Muscle layer of duodenum (tissue), 2 donors: ENCODE measurements around the gene SLC13A5.
"Not testable (repeated sequence)": the region's sequence is repeated elsewhere in the genome, so short reads cannot be mapped to it uniquely, and the experiment has no call there.

Experiments used
- H3K27ac ChIP-seq: one replicate; pipeline ENCODE4 v1.7.0; 2013; ENCODE audit warnings: mild to moderate bottlenecking, low read length
- H3K27me3 ChIP-seq: one replicate; pipeline ENCODE4 v1.7.0; 2013; ENCODE audit warnings: low read depth, mild to moderate bottlenecking, control low read depth, low read length
- H3K36me3 ChIP-seq, 2 donors: one replicate each; pipeline ENCODE4 v1.7.0; 2013; ENCODE audit warnings: low read length in 2 of 2, control low read depth in 1 of 2, mild to moderate bottlenecking in 1 of 2; ENCODE audit not compliant: insufficient read depth in 2 of 2, control insufficient read depth in 1 of 2
- H3K4me1 ChIP-seq, 2 donors: one replicate each; pipeline ENCODE4 v1.7.0; 2013; ENCODE audit warnings: low read length in 2 of 2, mild to moderate bottlenecking in 2 of 2, control low read depth in 1 of 2, moderate library complexity in 1 of 2; ENCODE audit not compliant: insufficient read depth in 2 of 2, control insufficient read depth in 1 of 2
- H3K4me3 ChIP-seq, 2 donors: one replicate each; pipeline ENCODE4 v1.7.0; 2013; ENCODE audit warnings: low read length in 2 of 2, low read depth in 1 of 2, mild to moderate bottlenecking in 1 of 2
- H3K9me3 ChIP-seq, 2 donors: one replicate each; pipeline ENCODE4 v1.7.0; 2013; ENCODE audit warnings: low read length in 2 of 2, control low read depth in 1 of 2, mild to moderate bottlenecking in 1 of 2; ENCODE audit not compliant: control insufficient read depth in 1 of 2
- donor health status: healthy.

Gene SLC13A5

GRCh38 chr17:6696906-6697305, 16.3 kb downstream of the SLC13A5 start:
- no peak overlapping the region for H3K4me3 ChIP-seq
- H3K9me3 ChIP-seq: no peaks in the 10 kb centered on the region
- no peaks in the 10 kb centered on the region for H3K36me3 ChIP-seq
- no peaks in the 10 kb centered on the region for H3K4me1 ChIP-seq
- H3K27ac ChIP-seq: no peak overlapping the region
- H3K27me3 ChIP-seq: peaks cover 3% of the 10 kb centered on the region

- Histone ChIP-seq H3K27me3 (peaks cover 3% of the 10 kb centered on the region), H3K36me3 (no peaks in the 10 kb centered on the region), H3K27ac (no peak overlapping the region), H3K4me3 (no peak overlapping the region), H3K9me3 (no peaks in the 10 kb centered on the region), H3K4me1 (no peaks in the 10 kb centered on the region)
Measured at GRCh38 chr17:6695565-6695964, 17.6 kb downstream of the SLC13A5 start.

GRCh38 chr17:6695051-6695450, 18.1 kb downstream of the SLC13A5 start:
- no peaks in the 10 kb centered on the region for H3K36me3 ChIP-seq
- no peaks in the 10 kb centered on the region for H3K9me3 ChIP-seq
- no peaks in the 10 kb centered on the region for H3K4me1 ChIP-seq
- H3K27me3 ChIP-seq: peaks cover 3% of the 10 kb centered on the region
- H3K4me3 ChIP-seq: no peak overlapping the region
- no peak overlapping the region for H3K27ac ChIP-seq

GRCh38 chr17:6691958-6692357, 21.2 kb downstream of the SLC13A5 start:
- H3K9me3 ChIP-seq, H3K27me3 ChIP-seq, H3K4me1 ChIP-seq, H3K27ac ChIP-seq, H3K4me3 ChIP-seq, H3K36me3 ChIP-seq: not testable (repeated sequence)

- no peak overlapping the region for H3K27ac ChIP-seq
- no peak overlapping the region for H3K4me3 ChIP-seq
- no peaks in the 10 kb centered on the region for H3K36me3 ChIP-seq
- H3K4me1 ChIP-seq: no peaks in the 10 kb centered on the region
- H3K9me3 ChIP-seq: no peaks in the 10 kb centered on the region
- H3K27me3 ChIP-seq: peaks cover 3% of the 10 kb centered on the region
Measured at GRCh38 chr17:6691546-6691945, 21.6 kb downstream of the SLC13A5 start.

GRCh38 chr17:6690641-6691040, 22.5 kb downstream of the SLC13A5 start:
- H3K4me1 ChIP-seq: no peaks in the 10 kb centered on the region
- no peak overlapping the region for H3K4me3 ChIP-seq
- no peaks in the 10 kb centered on the region for H3K36me3 ChIP-seq
- peaks cover 3% of the 10 kb centered on the region for H3K27me3 ChIP-seq
- H3K9me3 ChIP-seq: no peaks in the 10 kb centered on the region
- H3K27ac ChIP-seq: no peak overlapping the region

- no peaks in the 10 kb centered on the region for H3K4me1 ChIP-seq
- no peaks in the 10 kb centered on the region for H3K9me3 ChIP-seq
- no peaks in the 10 kb centered on the region for H3K36me3 ChIP-seq
- H3K27me3 ChIP-seq: peaks cover 3% of the 10 kb centered on the region
- no peak overlapping the region for H3K27ac ChIP-seq
- no peak overlapping the region for H3K4me3 ChIP-seq
Measured at GRCh38 chr17:6688944-6689343, 24.2 kb downstream of the SLC13A5 start.

- Histone ChIP-seq H3K27me3 (no peaks in the 10 kb centered on the region), H3K27ac (no peak overlapping the region), H3K4me1 (no peaks in the 10 kb centered on the region), H3K9me3 (no peaks in the 10 kb centered on the region), H3K4me3 (no peak overlapping the region), H3K36me3 (no peaks in the 10 kb centered on the region)
Measured at GRCh38 chr17:6686026-6686425, 27.1 kb downstream of the SLC13A5 start.

GRCh38 chr17:6684881-6685767, 28.0 kb downstream of the SLC13A5 start:
- Histone ChIP-seq H3K27ac (no peak overlapping the region), H3K36me3 (no peaks in the 10 kb centered on the region), H3K27me3 (no peaks in the 10 kb centered on the region), H3K9me3 (no peaks in the 10 kb centered on the region), H3K4me3 (no peak overlapping the region), H3K4me1 (no peaks in the 10 kb centered on the region)

GRCh38 chr17:6684460-6684783, 28.7 kb downstream of the SLC13A5 start:
- H3K27ac ChIP-seq: no peak overlapping the region
- no peaks in the 10 kb centered on the region for H3K9me3 ChIP-seq
- H3K4me1 ChIP-seq: no peaks in the 10 kb centered on the region
- H3K36me3 ChIP-seq: no peaks in the 10 kb centered on the region
- no peaks in the 10 kb centered on the region for H3K27me3 ChIP-seq
- H3K4me3 ChIP-seq: no peak overlapping the region

- Histone ChIP-seq H3K27ac (no peak overlapping the region), H3K9me3 (no peaks in the 10 kb centered on the region), H3K36me3 (no peaks in the 10 kb centered on the region), H3K27me3 (no peaks in the 10 kb centered on the region), H3K4me3 (no peak overlapping the region), H3K4me1 (no peaks in the 10 kb centered on the region)
Measured at GRCh38 chr17:6683730-6684459, 29.3 kb downstream of the SLC13A5 start.
